NCI-H1048 (cell line): ENCODE data around the gene KIF26A.
"Not testable (repeated sequence)": the region's sequence is repeated elsewhere in the genome, so short reads cannot be mapped to it uniquely, and the experiment has no call there.

Experiments
- DNase-seq: peaks from one replicate; lab custom pipeline; 2025; lab: John Stamatoyannopoulos, UW

Gene KIF26A

DNA sequence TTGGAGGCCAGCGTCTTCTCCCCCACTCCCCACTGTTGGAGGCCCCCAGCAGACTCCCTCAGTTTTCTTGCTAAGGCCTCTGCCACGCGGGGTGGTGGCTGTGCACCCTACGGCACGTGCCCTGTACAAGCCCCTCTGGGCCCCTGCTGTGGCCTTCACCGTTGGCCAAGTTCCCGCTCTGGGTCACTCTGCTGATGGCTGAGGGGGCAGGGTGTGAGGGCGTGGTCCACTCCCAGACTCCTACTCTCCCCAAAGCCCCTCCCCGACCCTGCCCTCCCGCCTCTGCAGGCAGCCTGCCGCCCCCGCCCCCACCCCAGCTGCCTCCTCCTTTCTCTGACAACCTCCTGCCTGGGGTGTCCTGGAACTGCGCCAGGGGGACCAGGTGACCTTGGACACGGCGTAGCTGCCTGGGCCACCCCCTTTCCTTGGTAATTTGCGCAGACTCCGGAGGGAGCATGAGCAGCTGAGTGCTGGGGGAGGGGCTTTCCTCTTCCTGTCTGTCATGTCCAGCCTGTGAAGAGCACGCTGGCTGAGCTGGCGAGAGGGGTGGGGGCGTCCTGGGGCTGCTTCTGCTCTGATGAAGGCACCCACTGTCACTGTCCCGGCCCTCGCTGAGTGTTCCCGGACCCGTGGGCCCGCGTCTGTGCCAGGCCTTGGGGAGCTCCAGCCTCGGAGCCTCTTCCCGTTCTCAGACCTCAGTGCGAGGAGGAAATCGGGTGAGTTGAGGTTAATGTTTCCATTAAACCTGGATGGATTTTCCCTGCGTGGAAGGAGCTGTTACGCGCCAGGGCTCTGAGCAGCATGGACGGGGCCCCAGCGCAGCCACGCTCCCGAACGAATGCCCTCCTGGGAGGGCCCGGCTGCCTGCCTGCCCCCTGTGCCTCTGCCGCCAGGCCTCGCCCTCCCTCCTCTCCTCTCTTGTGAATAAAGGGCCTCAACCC, 85.0 kb downstream of the KIF26A start:
- DNase-seq, result no peak

DNA sequence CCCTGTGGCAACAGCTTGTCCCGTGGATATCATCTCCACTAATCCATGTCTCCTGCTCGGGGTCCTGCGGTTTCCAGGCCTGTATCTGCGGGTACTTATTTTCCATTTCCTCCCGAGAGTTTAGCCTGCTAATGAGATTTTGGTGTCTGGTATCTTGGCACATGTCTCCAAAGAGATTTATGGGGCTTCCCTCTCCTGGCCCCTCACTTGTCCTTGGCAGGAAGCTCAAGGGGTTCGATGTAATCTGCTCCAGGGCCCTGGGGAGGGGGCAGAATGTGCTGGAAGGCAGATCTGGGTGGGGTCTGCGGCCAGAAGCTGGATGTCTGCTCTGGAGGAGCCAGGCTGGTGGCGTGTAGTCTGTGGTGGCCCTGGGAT, 85.7 kb downstream of the KIF26A start:
- no peak for DNase-seq

DNA sequence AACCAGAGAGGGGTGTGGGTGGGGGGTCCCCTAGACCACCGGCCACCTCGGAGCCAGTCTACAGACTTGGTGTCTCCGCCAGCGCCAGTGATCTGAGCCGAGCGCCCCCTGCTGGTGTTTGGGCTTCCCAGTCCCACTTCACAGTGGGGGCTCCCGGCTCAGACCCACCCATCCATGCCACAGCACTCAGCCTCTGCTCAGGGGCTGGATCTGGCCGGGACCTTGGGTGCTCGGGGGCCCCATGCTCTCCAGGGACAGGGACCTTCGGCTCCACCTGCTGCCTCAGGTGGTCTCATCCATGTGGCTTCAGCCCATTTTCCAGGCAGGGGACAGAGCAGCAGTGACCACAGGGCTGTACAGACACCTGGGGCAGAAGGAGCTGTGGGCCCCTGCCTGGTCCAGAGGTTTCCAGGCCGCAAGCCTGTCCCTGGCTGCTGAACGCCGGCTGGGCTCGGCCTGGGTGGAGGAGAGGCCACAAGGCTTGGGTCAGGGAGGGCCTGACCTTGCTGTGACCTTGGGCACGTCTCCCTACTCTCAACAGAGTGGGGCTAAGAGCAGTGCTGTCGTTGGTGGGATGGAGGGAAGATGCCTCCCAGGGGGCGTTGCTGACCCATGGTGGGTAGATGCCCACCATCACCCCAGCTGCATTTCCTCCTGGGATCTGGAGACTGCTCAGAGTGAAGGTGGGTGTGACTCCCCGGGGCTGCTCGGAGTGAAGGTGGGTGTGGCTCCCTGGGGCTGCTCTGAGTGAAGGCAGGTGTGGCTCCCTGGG, 86.3 kb downstream of the KIF26A start:
- no peak for DNase-seq

DNA sequence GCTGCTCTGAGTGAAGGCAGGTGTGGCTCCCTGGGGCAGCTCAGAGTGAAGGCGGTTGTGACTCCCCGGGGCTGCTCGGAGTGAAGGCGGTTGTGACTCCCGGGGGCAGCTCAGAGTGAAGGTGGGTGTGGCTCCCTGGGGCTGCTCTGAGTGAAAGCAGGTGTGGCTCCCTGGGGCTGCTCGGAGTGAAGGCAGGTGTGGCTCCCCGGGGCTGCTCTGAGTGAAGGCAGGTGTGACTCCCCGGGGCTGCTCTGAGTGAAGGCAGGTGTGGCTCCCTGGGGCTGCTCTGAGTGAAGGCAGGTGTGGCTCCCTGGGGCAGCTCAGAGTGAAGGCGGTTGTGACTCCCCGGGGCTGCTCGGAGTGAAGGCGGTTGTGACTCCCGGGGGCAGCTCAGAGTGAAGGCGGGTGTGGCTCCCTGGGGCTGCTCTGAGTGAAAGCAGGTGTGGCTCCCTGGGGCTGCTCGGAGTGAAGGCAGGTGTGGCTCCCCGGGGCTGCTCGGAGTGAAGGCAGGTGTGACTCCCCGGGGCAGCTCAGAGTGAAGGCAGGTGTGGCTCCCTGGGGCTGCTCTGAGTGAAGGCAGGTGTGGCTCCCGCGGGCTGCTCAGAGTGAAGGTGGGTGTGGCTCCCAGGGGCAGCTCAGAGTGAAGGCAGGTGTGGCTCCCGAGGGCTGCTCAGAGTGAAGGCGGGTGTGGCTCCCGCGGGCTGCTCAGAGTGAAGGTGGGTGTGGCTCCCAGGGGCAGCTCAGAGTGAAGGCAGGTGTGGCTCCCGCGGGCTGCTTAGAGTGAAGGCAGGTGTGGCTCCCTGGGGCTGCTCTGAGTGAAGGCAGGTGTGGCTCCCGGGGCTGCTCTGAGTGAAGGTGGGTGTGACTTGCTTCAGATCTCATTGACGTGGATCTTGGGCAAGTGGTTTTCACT, 87.1 kb downstream of the KIF26A start:
- not testable (repeated sequence) for DNase-seq

DNA sequence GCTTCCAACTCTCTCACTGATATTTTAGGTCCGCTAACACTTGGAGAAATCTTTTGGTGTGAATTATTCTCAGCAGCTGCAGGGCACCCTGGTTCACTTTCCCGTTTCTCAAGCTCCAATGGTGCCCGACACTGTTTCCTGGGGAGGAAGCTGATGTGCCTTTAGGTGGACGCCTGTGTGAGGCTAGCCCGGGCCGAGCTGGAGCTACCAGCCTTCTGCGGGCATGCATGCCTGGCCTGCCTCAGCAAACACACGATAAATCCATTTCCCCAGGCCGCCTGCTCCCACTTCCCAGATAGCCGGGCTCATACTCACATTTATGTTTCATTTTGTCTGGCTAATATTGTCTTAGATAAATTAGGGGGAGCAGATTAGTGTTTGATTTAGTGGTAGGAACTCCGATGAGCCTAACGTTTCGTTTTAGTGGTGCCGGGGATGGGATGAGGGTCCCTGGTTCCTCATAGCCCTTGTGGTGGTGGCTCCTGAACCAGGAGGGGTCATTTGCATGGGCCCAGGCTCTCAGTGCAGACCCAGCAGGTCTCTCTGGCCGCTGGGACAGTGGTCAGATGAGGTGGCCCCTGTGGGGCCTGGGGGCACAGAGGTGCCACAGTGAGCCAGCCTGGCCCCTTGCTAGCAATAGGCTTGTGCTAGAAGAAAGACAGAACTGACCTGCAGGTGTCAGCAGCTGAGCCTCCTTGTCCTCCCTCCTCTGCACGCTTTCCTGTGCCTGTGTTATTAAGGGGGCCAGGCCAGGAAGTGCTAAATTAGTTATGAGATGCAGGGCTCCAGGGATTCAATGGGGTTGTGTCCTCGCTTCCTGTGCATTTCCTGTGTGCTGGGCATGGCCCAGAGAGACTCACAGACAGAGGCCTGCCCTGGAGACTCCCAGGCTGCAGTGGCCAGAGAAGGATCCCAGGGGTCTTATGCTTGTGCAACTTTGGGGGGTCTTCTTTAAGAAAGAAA, 88.3 kb downstream of the KIF26A start:
- DNase-seq, result no peak

DNA sequence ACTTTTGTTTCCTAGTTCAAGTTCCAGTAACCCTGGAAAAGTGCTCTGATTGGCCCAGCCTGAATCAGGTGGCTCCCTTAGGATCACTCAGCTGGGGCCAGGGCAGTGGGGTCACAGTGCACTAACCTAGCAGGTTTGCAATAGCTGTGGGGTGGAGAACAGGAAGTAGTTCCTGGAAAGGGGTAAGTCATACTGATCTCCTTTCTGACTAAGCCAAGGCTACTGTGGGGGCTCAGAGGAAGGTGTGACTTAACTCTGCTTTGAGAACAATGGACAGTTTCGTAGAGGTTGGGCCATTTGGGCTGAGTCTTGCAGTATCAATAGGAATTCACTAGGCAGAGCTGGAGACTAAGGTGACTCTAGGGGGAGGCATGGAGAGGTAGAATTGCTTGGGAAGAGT, 89.4 kb downstream of the KIF26A start:
- DNase-seq, result no peak

DNA sequence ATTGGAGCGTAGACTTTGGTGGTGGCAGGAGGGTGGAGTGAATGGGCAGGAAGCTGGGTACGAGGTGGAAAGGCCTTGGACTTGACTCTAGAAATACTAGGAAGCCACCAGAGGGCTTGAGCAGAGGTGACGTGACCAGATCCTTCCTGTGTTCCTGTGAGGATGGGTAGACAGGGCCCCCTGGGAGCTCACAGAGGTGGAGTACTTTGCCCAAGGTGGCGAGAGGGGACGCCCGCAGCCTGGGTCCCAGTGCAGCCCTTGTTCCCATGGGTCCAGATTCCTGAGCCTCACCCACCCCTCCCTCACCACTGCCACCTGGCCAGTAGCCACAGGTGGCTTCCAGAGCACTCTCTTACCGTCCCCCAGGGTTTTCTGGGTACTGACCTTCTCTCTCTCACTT, 89.8 kb downstream of the KIF26A start:
- no peak for DNase-seq

DNA sequence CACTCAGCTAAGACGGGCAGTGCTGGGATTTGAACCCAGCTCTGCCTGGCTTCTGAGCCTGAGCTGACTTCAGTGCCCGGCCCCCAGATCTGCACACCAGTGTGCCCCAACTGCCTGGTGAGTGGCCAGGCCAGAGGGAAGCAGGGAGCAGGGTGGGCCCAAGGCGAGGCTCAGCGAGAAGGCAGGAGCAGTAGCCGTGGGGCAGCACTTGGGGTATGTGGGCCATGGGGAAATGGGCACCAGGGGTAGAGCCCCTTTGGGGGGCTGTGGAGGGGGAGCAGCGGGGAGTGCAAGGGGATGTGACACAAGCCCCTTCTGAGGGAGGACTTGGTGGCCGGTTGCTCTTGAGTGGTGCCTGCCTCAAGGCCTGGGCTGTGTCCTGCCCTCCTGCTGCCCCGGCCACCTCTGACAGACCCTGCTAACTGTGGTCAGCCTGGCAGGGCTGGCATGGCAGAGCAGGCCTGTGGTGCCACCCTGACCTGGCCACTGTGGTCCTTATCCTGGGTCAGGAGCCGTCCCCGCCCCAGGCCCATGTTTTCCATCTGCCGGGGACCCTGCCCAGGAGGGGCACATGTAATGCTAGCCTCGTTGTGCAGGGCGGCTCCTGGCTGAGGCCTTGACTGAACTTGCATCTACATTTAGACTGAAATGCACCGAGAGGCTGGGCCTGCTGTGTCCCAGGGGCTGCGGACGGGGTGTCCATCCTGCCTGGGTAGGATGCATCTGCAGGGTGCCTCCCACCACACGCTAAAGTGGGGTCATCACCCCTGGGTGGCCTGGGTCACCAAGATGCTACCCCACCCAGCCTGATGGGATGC, 90.5 kb downstream of the KIF26A start:
- no peak for DNase-seq

DNA sequence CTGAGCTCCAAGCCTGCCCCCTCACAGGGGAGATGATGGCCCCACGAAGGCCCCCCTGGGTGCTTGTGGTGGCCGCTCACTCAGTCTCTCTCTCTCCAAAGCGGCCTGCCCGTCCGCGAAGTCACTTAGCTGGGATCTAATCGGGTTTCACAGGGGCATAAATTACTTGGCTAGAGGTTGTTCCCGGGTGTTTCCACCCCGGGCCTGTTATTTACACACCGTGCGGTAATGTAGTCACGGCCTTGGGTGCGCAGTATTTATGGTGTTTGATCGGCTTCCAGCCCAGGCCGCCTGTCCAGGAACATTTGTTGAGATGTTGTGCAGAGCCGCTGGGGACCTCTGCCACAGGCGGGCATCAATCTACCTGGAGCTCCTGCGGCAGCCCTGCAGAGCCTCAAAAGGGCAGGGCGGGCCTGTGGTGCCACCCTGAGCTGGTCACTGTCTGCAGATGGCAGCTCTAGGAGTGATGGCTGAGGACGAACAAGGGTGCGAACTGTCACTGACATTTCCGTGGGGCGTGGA, 91.2 kb downstream of the KIF26A start:
- no peak for DNase-seq

DNA sequence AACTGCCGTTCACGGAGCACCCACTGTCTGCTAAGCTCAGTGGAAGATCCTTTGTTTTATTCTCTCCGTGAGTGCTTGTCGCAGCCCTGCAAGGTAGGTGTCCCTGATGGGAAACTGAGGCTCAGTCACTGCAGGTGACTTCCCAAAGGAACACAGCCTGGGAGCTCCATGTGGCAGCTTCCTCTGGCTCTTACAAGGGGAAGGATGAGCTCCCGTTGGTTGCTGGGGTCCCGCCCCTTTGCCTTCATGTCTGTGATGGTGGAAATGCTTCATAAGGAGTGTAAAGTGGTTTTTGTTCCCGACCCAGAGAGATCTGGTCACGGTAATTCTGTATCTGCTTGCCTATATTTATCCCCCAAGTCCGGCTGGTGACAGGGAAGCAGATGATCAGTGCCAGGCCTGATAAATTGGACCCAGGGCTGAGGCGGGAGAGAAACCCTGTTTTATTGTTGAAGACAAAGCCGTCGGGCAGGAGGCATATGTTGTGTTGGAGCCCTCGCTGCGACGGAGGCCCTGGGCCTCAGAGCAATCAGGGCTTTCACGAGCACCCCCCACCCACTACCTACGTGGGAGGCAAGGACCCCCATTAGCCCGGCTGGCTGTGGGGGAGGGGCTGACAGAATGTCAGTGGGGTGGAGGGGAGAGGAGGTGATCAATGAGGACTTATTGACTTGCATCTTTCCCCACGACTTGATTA, 91.9 kb downstream of the KIF26A start:
- DNase-seq, result no peak
